Stimulated activated naive B cell treated with anti-CD40 and anti-IgM and Interleukin-4, amounts not matched to agents 10 μg/mL and 1 μg/mL and 100 μg/mL, for 72 hours (primary cell): ENCODE data around the gene GHR.

Source experiments
- ATAC-seq, 2 donors: fragments of 150-1000 bp; cut with Tn5 transposase; replicated peaks; 2 replicates each; pipeline ENCODE4 v1.10.0; 2021; ENCODE audit warnings: moderate library complexity in 1 of 2
- DNase-seq: peaks from one replicate; pipeline ENCODE4 v3.0.0; 2021
- H3K27ac Mint-ChIP-seq: one replicate; pipeline ENCODE4 v1.8.0; 2022; ENCODE audit warnings: mild to moderate bottlenecking, mixed read lengths
- H3K27me3 Mint-ChIP-seq, 2 donors: one replicate each; pipeline ENCODE4 v1.8.0; 2022; ENCODE audit warnings: mixed read lengths in 2 of 2
- H3K36me3 Mint-ChIP-seq, 2 donors: one replicate each; pipeline ENCODE4 v1.8.0; 2022; ENCODE audit warnings: mixed read lengths in 2 of 2, mild to moderate bottlenecking in 1 of 2
- H3K4me1 Mint-ChIP-seq, 2 donors: one replicate each; pipeline ENCODE4 v1.8.0; 2022; ENCODE audit warnings: mixed read lengths in 2 of 2, mild to moderate bottlenecking in 1 of 2
- H3K4me3 Mint-ChIP-seq, 2 donors: one replicate each; pipeline ENCODE4 v1.8.0; 2022; ENCODE audit warnings: mild to moderate bottlenecking in 2 of 2, mixed read lengths in 2 of 2, moderate library complexity in 1 of 2
- H3K9me3 Mint-ChIP-seq, 2 donors: one replicate each; pipeline ENCODE4 v1.8.0; 2022; ENCODE audit warnings: mixed read lengths in 2 of 2, mild to moderate bottlenecking in 1 of 2

GHR gene

GRCh38 chr5:42515504-42515903 is 92.3 kb downstream of the GHR start:
- no peak overlapping the region for H3K4me3 Mint-ChIP-seq
- ATAC-seq, result no peak

DNA sequence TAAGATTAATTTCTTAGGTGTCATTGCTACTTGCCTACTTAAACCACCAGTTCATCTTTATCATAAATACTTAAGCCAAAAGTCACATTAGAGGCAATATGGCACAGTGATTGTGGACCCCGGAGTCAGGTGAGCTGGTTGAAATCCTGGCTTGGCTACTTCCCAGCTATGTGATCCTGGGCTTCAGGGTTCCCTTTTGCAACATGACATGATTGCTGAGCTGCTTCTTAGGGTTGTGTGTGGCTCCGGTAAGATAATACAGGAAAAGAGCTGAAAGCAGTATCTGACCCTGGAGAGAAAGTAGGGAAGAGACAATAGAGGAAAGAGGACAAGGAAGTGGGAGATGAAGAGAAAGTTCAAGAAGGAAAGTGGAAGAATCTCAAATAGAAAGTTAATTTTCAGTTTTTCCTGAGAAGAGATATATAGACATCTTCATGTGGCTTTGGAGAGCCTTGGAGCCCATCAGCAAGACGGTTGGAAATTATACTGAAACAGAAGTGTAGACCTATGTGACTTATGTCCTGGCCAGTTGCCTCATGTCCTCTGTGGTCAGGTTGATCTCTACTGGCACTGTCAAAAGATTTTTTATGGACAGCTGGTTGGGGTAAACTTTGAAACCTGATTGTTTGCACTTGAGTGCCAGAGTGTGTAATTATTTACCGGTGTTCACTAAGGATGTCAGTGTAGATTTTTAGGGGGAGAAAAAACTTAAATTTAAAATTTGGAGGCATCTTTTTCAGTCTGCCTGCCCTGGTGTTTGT is 93.2 kb downstream of the GHR start:
- no peak for DNase-seq

More at GRCh38 chr5:42515504-42515903, 92.3 kb downstream of the GHR start:
- no peaks in the 10 kb centered on the region for H3K9me3 Mint-ChIP-seq
- H3K27me3 Mint-ChIP-seq, result no peaks in the 10 kb centered on the region
- DNase-seq, result no peak
- H3K36me3 Mint-ChIP-seq, result no peaks in the 10 kb centered on the region
- H3K4me1 Mint-ChIP-seq, result no peaks in the 10 kb centered on the region
- H3K27ac Mint-ChIP-seq, result no peak overlapping the region

GRCh38 chr5:42517164-42517563 is 93.9 kb downstream of the GHR start:
- DNase-seq (no peak), ATAC-seq (no peak)
- Mint-ChIP-seq H3K27me3 (no peaks in the 10 kb centered on the region), H3K36me3 (no peaks in the 10 kb centered on the region), H3K9me3 (no peaks in the 10 kb centered on the region), H3K4me1 (no peaks in the 10 kb centered on the region), H3K27ac (no peak overlapping the region), H3K4me3 (no peak overlapping the region)

More for the DNA sequence above, 93.2 kb downstream of the GHR start:
- H3K4me1 Mint-ChIP-seq, result no peaks in the 10 kb centered on the region
- no peaks in the 10 kb centered on the region for H3K36me3 Mint-ChIP-seq
- no peak overlapping the region for H3K4me3 Mint-ChIP-seq
- H3K27ac Mint-ChIP-seq, result no peak overlapping the region
- H3K9me3 Mint-ChIP-seq, result no peaks in the 10 kb centered on the region
- H3K27me3 Mint-ChIP-seq, result no peaks in the 10 kb centered on the region
- ATAC-seq, result no peak

DNA sequence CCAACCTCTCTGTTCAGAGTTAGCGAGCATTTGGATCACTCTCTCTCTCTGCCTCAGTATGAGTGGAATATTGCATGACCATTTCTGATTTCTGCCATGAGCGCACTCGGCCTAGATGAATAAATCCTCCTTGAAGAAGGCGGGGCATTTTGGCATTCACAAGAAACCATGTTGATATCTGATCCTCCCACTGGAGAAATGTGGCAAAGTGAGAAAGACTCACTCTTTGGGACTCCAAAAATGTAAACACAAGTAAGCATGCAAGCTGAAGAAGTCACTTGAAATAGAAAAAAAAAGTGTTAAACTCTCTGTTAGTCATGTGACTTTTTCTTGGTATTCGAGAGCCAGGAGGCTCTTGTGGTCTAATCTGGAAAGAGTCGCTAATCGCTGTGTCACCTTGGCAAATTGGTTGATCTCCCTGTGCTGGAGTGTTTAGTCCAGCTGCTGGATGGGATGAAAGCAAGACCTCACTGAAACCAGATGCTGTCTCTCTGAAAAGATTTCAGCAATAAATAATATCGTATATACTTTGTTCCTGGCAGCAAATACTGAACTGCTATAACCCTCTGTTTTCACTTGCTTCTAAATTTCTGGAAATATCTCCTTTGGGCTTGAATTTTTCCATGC is 95.5 kb downstream of the GHR start:
- Mint-ChIP-seq H3K27ac (no peak overlapping the region), H3K27me3 (peaks cover 0 to 3% of the 10 kb centered on the region in 2 donors), H3K4me3 (no peak overlapping the region), H3K4me1 (no peaks in the 10 kb centered on the region), H3K9me3 (no peaks in the 10 kb centered on the region), H3K36me3 (no peaks in the 10 kb centered on the region)
- ATAC-seq (no peak), DNase-seq (no peak)

- H3K9me3 Mint-ChIP-seq, result no peaks in the 10 kb centered on the region
- no peaks in the 10 kb centered on the region for H3K36me3 Mint-ChIP-seq
- peaks cover 0 to 8% of the 10 kb centered on the region in 2 donors for H3K27me3 Mint-ChIP-seq
- DNase-seq, result no peak
- H3K4me1 Mint-ChIP-seq, result no peaks in the 10 kb centered on the region
- no peak overlapping the region for H3K27ac Mint-ChIP-seq
- ATAC-seq, result no peak
- no peak overlapping the region for H3K4me3 Mint-ChIP-seq
Measured at GRCh38 chr5:42520203-42520602, 97.0 kb downstream of the GHR start.

GRCh38 chr5:42520957-42521356 is 97.7 kb downstream of the GHR start:
- Mint-ChIP-seq H3K4me3 (no peak overlapping the region), H3K4me1 (no peaks in the 10 kb centered on the region), H3K27ac (no peak overlapping the region), H3K9me3 (no peaks in the 10 kb centered on the region), H3K27me3 (peaks cover 0 to 8% of the 10 kb centered on the region in 2 donors), H3K36me3 (no peaks in the 10 kb centered on the region)
- no peak for DNase-seq
- no peak for ATAC-seq

DNA sequence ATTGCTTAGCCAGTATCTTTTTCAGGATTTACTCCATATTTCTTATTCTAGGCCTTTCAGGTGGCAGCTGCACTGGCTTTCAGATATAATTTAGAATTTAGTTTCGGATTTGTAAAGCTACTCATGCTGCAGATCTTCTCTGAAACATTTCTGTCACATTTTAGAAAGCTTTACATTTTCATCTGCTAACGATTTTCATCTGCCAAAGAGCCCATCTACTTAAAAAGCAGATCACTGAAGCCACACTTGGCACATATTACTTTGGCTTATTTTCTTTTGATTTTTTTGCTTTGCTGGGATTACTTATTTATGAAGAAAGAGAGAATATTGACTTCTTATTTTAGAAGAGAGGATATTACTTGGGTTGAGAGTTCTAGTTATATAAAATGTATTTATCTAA is 98.2 kb downstream of the GHR start:
- Mint-ChIP-seq H3K27ac (no peak overlapping the region), H3K4me3 (no peak overlapping the region), H3K36me3 (no peaks in the 10 kb centered on the region), H3K4me1 (no peaks in the 10 kb centered on the region), H3K27me3 (peaks cover 0 to 8% of the 10 kb centered on the region in 2 donors), H3K9me3 (no peaks in the 10 kb centered on the region)
- ATAC-seq (no peak), DNase-seq (no peak)

DNA sequence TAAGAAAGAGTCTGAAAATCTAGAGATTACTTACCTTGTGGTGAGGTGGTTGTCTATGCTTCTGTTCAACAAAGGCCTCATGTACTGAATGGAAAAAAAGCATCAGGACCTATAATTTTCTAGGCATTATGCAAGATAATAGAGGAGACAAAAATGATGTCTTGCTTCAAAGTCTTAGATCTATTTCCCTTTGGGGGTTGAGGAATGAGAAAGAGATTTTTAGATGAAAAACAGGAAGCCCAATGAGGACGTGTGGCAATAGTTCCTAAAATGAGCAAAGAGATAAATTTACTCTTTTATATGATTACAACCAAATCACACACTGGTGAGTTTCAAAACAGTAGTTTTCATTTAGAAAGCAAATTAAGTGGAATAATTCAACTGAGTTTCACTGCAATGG is 99.5 kb downstream of the GHR start:
- Mint-ChIP-seq H3K36me3 (no peaks in the 10 kb centered on the region), H3K27me3 (peaks cover 0 to 8% of the 10 kb centered on the region in 2 donors), H3K4me3 (no peak overlapping the region), H3K4me1 (no peaks in the 10 kb centered on the region), H3K27ac (no peak overlapping the region), H3K9me3 (peaks cover 2 to 8% of the 10 kb centered on the region in 2 donors)
- ATAC-seq, result no peak
- DNase-seq, result no peak

DNA sequence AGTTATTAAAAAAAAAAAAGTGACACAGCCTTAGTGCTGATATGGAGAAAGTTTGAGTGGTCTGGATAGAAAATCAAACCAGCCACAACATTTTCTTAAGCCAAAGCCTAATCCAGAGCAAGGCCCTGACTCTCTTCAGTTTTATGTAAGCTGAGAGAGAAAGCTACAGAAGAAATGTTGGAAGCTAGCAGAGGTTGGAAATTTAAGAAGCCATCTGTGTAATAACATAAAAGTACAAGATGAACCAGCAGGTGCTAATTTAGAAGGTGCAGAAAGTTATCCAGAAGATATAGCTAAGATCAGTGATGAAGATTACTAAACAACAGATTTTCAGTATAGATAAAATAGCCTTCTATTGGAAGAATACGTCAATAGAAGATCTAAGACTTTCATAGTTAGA is 102.9 kb downstream of the GHR start:
- H3K4me1 Mint-ChIP-seq, result no peaks in the 10 kb centered on the region
- no peaks in the 10 kb centered on the region for H3K36me3 Mint-ChIP-seq
- DNase-seq, result no peak
- peaks cover 0 to 8% of the 10 kb centered on the region in 2 donors for H3K27me3 Mint-ChIP-seq
- H3K27ac Mint-ChIP-seq, result no peak overlapping the region
- H3K9me3 Mint-ChIP-seq, result peaks cover 2 to 8% of the 10 kb centered on the region in 2 donors
- H3K4me3 Mint-ChIP-seq, result no peak overlapping the region
- ATAC-seq, result no peak

- DNase-seq (no peak), ATAC-seq (no peak)
- Mint-ChIP-seq H3K4me3 (no peak overlapping the region), H3K4me1 (no peaks in the 10 kb centered on the region), H3K27ac (no peak overlapping the region), H3K36me3 (no peaks in the 10 kb centered on the region), H3K9me3 (peaks cover 2 to 8% of the 10 kb centered on the region in 2 donors), H3K27me3 (no peaks in the 10 kb centered on the region)
Measured at GRCh38 chr5:42531611-42532010, 108.4 kb downstream of the GHR start.

- Mint-ChIP-seq H3K27me3 (peaks cover 26 to 41% of the 10 kb centered on the region in 2 donors), H3K4me1 (no peaks in the 10 kb centered on the region), H3K27ac (no peak overlapping the region), H3K36me3 (peaks cover 0 to 4% of the 10 kb centered on the region in 2 donors), H3K4me3 (no peak overlapping the region), H3K9me3 (peaks cover 11 to 13% of the 10 kb centered on the region in 2 donors)
- ATAC-seq (no peak), DNase-seq (no peak)
Measured at GRCh38 chr5:42542106-42542505, 118.9 kb downstream of the GHR start.

- Mint-ChIP-seq H3K9me3 (peaks cover 9 to 11% of the 10 kb centered on the region in 2 donors), H3K4me1 (no peaks in the 10 kb centered on the region), H3K27ac (no peak overlapping the region), H3K27me3 (peaks cover 26 to 29% of the 10 kb centered on the region in 2 donors), H3K36me3 (peaks cover 0 to 4% of the 10 kb centered on the region in 2 donors), H3K4me3 (no peak overlapping the region)
- no peak for DNase-seq
- ATAC-seq, result no peak
Measured at GRCh38 chr5:42543774-42544173, 120.5 kb downstream of the GHR start.

DNA sequence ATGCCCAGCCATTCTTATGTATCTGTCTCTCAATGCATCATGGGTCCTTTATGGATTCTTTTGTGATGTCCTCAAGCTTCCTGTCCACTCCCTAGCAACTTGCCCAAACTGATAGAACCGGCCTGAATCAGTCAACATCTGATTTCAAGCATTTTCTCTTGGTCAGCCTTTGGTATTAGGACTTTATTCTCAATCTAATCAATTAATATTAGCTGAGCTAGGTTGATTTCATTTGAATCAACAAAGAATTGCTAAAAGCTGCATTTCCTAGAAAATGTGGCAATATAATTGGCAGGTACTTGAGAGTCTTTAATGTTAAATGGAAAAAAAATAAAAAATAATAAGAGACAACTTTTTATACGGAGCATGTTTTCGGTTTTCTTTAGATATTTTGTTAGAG is 121.8 kb downstream of the GHR start:
- H3K4me3 Mint-ChIP-seq, result no peak overlapping the region
- H3K4me1 Mint-ChIP-seq, result no peaks in the 10 kb centered on the region
- H3K36me3 Mint-ChIP-seq, result peaks cover 0 to 4% of the 10 kb centered on the region in 2 donors
- peaks cover 6 to 11% of the 10 kb centered on the region in 2 donors for H3K9me3 Mint-ChIP-seq
- no peak for ATAC-seq
- DNase-seq, result no peak
- H3K27ac Mint-ChIP-seq, result no peak overlapping the region
- H3K27me3 Mint-ChIP-seq, result peaks cover 19 to 28% of the 10 kb centered on the region in 2 donors

- no peaks in the 10 kb centered on the region for H3K4me1 Mint-ChIP-seq
- DNase-seq, result no peak
Measured at GRCh38 chr5:42547141-42547540, 123.9 kb downstream of the GHR start.

DNA sequence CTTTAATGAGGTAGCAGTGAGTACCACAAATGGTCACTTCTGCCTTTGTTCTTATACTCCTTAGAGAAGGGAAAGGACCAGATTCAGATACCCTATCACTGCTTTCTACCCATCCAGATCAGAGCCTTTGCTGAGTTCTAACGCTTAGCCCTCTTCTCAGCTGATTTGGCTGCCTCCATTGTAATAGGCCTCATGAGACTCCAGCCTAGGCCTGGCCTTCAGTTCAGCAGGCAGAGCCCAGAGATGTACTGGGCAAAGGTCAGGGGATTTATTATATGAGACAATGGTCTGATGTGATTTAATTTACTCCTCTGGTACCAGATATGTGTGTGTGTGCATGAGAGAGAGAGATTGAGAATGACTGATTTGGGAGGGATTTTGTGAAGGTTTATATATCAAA is 124.7 kb downstream of the GHR start:
- H3K27ac Mint-ChIP-seq, result no peak overlapping the region
- DNase-seq (no peak), ATAC-seq (no peak)
- H3K4me1 Mint-ChIP-seq, result no peaks in the 10 kb centered on the region
- no peaks in the 10 kb centered on the region for H3K36me3 Mint-ChIP-seq
- H3K9me3 Mint-ChIP-seq, result no peaks in the 10 kb centered on the region
- peaks cover 0 to 10% of the 10 kb centered on the region in 2 donors for H3K27me3 Mint-ChIP-seq
- no peak overlapping the region for H3K4me3 Mint-ChIP-seq

More at GRCh38 chr5:42547141-42547540, 123.9 kb downstream of the GHR start:
- Mint-ChIP-seq H3K4me3 (no peak overlapping the region), H3K27me3 (peaks cover 1 to 11% of the 10 kb centered on the region in 2 donors), H3K36me3 (no peaks in the 10 kb centered on the region), H3K27ac (no peak overlapping the region), H3K9me3 (no peaks in the 10 kb centered on the region)
- ATAC-seq, result no peak
